ENCODE data around the gene ATG9B. TPM values are rescaled to one million over a fixed set of nuclear protein-coding genes. Genes with fewer than 3 reads are reported as not detected.

ATG9B gene
- total and polyA plus RNA-seq, 2 donors (not counting 3 experiments of a cell fraction or from before 2014, with no cell fraction given) = 0.04 TPM; not detected in 1

DNA sequence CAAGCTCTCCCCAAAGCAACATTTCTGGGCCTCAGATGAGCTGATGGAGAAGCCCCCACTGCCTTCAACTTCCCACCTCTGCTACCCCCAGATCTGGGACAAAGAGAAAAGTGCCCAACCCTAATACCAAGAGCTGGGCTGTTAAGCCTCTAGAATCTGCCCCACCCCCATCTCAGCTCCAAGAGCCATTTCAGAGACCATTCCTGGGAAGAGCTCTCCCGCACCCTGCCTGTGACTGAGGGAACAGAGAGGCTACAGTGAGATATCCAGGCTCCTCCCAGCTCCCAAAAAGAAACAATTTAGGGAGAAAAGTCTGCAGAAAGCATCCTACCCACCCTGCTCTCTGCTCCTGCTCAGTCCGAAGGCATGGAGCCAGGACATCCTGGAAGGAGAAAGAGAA is 43.6 kb downstream of the ATG9B start:
- no peaks in the 10 kb centered on the region for H4K20me1 ChIP-seq (replicated peaks; ENCODE audit: control insufficient read depth, extremely low read depth, insufficient read depth, low read length)
- H3K27ac ChIP-seq (ENCODE audit: insufficient read depth, low read depth, low read length) = no peak overlapping the region
- H3K4me2 ChIP-seq (ENCODE audit: insufficient read depth, low read length) = no peak overlapping the region
- no peaks in the 10 kb centered on the region for H3K36me3 ChIP-seq (ENCODE audit: control insufficient read depth in 2 of 2, extremely low read depth in 1 of 2, insufficient read depth in 2 of 2, low read length in 2 of 2)
- DNase-seq (ENCODE audit: low read depth, low spot score) = no peak
- peaks cover 42 to 53% of the 10 kb centered on the region in 2 experiments for H3K27me3 ChIP-seq (ENCODE audit: control insufficient read depth in 2 of 2, insufficient read depth in 2 of 2, low read length in 2 of 2)
- no peaks in the 10 kb centered on the region for H3K79me2 ChIP-seq (ENCODE audit: control insufficient read depth, insufficient read depth, low read length)
- CTCF ChIA-PET = interaction anchor here (0.7 to 2.8 kb wide), 9 partner anchors 8 to 264 kb away, joined by 3 to 19 read pairs (median 3); no protein-coding TSS in a partner anchor
- no TSS peak for BruUV-seq (replicated peaks)
- no peaks in the 10 kb centered on the region for H3K9me3 ChIP-seq (replicated peaks; ENCODE audit: control insufficient read depth, insufficient read depth, low read length)
- TF ChIP-seq, protein P1, sequence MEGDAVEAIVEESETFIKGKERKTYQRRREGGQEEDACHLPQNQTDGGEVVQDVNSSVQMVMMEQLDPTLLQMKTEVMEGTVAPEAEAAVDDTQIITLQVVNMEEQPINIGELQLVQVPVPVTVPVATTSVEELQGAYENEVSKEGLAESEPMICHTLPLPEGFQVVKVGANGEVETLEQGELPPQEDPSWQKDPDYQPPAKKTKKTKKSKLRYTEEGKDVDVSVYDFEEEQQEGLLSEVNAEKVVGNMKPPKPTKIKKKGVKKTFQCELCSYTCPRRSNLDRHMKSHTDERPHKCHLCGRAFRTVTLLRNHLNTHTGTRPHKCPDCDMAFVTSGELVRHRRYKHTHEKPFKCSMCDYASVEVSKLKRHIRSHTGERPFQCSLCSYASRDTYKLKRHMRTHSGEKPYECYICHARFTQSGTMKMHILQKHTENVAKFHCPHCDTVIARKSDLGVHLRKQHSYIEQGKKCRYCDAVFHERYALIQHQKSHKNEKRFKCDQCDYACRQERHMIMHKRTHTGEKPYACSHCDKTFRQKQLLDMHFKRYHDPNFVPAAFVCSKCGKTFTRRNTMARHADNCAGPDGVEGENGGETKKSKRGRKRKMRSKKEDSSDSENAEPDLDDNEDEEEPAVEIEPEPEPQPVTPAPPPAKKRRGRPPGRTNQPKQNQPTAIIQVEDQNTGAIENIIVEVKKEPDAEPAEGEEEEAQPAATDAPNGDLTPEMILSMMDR (IDR thresholded peaks at IDR 0.05; ENCODE audit: extremely low read depth in 1 of 2, insufficient read depth in 1 of 2, low read depth in 1 of 2, low read length in 2 of 2) = no peak
- TF ChIP-seq FOS (IDR thresholded peaks at IDR 0.05; ENCODE audit: borderline replicate concordance, insufficient read depth, low read length) (no peak), POLR2AphosphoS5 (IDR thresholded peaks at IDR 0.05; ENCODE audit: insufficient read depth, low read depth, low read length) (no peak), JUN (IDR thresholded peaks at IDR 0.05; ENCODE audit: borderline replicate concordance, insufficient read depth, insufficient read length, low read depth) (no peak), POLR2A (IDR thresholded peaks at IDR 0.05; ENCODE audit: low read depth, low read length) (no peak), MYC (IDR thresholded peaks at IDR 0.05; ENCODE audit: low read depth, low read length) (no peak), EZH2 (IDR thresholded peaks at IDR 0.05; ENCODE audit: borderline replicate concordance, low read depth, low read length, severe bottlenecking) (no peak), GATA2 (IDR thresholded peaks at IDR 0.05; ENCODE audit: insufficient read depth, insufficient read length, low read depth, low read length) (no peak)
- TF ChIP-seq, protein P2, sequence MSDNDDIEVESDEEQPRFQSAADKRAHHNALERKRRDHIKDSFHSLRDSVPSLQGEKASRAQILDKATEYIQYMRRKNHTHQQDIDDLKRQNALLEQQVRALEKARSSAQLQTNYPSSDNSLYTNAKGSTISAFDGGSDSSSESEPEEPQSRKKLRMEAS (IDR thresholded peaks at IDR 0.05; ENCODE audit: insufficient read depth, insufficient read length) = no peak
- no peak overlapping the region for H3K4me3 ChIP-seq (replicated peaks in 1 of 3; ENCODE audit: insufficient read depth in 1 of 3, low read depth in 1 of 3, low read length in 3 of 3)
- no peaks in the 10 kb centered on the region for H3K4me1 ChIP-seq (ENCODE audit: control insufficient read depth, extremely low read depth, insufficient read depth, low read length)
- dilution Hi-C loops (cut with MboI; ENCODE audit: extremely low pct_ligation_motif_present, low sequenced_read_pairs) (no loop called here), intact Hi-C loops (cut with micrococcal nuclease) (loop anchor here (10.0 kb wide), 1 partner anchor 416 kb away; the partner anchor contains the start of gene GIMAP4)
- no peak overlapping the region for H2AFZ ChIP-seq (ENCODE audit: low read depth, low read length)
- no peak for FAIRE-seq
- no peak overlapping the region for H3K9ac ChIP-seq (replicated peaks; ENCODE audit: extremely low read depth, insufficient read depth, low read length)
- no peaks in the 10 kb centered on the region for H3K9me1 ChIP-seq (replicated peaks; ENCODE audit: control insufficient read depth, extremely low read depth, insufficient read depth, low read length)
- POLR2A ChIA-PET = no interaction called here
